HG02852 (cell line): ENCODE data around the gene GNG7.
"Not testable (repeated sequence)": the region's sequence is repeated elsewhere in the genome, so short reads cannot be mapped to it uniquely, and the experiment has no call there.

Experiments
- ATAC-seq: cut with Tn5 transposase; IDR thresholded peaks from one replicate; pipeline ENCODE4 v1.9.1; 2021; ENCODE audit warnings: mild to moderate bottlenecking, moderate library complexity; ENCODE audit not compliant: unreplicated experiment

Gene GNG7

DNA sequence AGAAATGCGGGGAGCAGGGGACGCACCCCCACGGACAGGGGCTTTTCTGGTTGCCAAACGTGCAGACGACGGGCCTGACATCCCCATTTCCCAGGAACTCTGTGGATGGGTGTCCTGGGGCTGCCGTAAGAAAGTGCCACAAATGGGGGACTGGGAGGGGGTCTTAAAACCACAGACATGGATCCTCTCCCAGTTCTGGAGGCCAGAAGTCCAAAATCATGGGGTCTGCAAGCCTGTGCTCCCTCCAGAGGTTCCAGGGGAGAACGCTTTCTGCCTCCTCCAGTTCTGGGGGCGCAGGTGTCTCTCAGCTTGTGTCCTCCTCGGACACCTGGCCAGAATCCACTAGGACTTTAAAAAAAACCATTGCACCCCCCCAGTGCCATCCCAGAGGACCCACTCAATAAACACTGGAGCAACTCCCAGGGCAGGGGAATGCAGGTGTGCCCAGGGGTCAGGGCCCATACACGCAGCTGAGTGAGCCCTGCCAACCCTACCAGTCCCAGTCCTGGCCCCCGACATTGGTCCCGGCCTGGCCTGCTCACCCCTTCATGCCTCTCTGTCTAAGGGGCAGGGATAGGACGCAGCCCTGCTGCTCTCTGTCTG is 122.7 kb downstream of the GNG7 start:
- ATAC-seq: no peak

- no peak for ATAC-seq
Observed at GRCh38 chr19:2578901-2579677, 123.4 kb downstream of the GNG7 start.

DNA sequence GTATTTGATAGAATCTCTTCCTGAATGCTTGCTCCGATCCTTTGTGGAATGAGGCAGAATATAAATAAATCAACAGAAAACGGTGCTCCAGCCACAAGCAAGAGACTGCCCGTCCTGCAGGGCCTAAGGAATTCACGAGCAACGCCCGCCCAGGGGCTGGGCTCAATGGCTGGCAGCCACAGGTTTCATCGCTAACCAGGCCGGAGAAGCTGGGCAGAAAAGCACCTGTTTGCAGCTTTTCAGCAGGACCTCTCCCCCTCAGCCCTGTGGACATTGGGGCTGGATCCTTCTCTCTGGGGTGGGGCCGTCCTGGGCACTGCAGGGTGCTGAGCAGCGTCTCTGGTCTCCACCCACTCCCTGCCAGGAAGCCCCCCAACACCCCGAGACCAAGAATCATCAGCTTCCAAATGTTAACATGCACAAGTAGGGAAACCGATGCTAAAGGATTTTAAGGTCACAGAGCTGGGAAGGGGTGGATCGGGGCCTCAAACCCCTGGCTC is 124.1 kb downstream of the GNG7 start:
- no peak for ATAC-seq

GRCh38 chr19:2577722-2578335 is 124.7 kb downstream of the GNG7 start:
- no peak for ATAC-seq

DNA sequence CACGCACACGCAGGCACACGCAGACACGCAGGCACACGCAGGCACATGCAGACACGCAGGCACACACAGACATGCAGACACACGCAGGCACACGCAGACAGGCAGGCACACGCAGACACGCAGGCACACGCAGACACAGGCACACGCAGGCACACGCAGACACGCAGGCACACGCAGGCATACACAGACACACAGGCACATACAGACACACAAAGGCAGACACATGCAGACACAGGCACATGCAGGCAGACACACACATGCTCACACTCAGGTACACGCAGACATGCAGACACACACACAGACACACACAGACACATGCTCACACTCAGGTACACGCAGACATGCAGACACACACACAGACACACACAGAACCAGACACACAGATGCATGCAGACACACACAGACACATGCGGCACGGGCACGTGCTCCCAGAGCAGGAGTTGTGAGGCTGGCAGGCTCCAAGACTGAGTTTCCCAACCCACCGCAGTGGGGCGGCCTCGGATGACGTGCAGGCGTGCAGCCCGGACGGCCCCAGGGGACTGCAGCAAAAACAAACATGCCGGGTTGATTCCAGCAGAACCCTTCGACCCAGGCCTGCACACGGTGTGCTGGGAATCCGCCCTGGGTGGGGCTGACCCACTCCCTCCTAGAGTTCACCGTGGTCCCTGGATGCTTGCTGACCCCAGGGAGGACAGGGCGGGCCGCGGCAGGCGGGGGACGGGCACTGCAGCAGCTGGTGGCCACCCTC is 126.6 kb downstream of the GNG7 start:
- ATAC-seq: no peak

DNA sequence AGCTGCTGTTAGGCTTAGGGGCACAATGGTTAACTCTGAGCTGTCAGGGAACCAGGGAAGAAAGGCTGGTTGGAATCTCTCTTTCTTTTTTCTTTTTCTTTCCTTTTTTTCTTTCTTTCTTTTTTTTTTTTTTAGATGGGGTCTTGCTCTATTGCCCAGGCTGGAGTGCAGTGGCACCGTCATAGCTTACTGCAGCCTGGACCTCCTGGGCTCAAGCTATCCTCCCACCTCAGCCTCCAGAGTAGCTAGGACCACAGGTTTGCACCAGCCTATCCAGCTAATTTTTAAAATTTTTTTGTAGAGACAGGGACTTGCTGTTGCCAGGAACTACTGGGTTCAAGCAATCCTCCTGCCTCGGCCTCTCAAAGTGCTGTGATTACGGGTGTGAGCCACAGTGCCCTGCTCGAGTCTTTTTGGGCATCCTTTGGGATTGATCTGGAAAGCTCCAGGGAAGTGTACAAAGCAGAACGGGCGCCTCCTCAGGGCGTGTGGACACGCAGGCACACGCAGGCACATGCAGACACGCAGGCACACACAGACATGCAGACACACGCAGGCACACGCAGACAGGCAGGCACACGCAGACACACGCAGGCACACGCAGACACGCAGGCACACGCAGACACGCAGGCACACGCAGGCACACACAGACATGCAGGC is 127.4 kb downstream of the GNG7 start:
- ATAC-seq: no peak

- ATAC-seq: no peak
Observed at GRCh38 chr19:2574478-2574931, 128.0 kb downstream of the GNG7 start.

GRCh38 chr19:2573916-2574315 is 128.6 kb downstream of the GNG7 start:
- ATAC-seq: no peak

DNA sequence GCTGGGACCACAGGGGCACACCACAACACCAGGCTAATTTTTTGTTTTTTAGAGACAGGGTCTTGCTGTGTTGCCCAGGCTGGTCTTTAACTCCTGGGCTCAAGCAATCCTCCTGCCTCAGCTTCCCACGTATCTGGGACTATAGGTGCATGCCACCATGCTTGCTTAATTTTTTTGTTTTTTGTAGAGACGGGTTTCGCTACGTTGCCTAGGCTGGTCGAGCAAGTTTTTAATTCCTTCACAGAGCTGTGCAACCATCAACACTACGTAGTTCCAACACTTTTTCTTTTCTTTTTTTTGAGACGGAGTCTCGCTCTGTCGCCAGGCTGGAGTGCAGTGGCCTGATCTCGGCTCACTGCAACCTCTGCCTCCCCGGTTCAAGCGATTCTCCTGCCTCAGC is 130.3 kb downstream of the GNG7 start:
- not testable (repeated sequence) for ATAC-seq

DNA sequence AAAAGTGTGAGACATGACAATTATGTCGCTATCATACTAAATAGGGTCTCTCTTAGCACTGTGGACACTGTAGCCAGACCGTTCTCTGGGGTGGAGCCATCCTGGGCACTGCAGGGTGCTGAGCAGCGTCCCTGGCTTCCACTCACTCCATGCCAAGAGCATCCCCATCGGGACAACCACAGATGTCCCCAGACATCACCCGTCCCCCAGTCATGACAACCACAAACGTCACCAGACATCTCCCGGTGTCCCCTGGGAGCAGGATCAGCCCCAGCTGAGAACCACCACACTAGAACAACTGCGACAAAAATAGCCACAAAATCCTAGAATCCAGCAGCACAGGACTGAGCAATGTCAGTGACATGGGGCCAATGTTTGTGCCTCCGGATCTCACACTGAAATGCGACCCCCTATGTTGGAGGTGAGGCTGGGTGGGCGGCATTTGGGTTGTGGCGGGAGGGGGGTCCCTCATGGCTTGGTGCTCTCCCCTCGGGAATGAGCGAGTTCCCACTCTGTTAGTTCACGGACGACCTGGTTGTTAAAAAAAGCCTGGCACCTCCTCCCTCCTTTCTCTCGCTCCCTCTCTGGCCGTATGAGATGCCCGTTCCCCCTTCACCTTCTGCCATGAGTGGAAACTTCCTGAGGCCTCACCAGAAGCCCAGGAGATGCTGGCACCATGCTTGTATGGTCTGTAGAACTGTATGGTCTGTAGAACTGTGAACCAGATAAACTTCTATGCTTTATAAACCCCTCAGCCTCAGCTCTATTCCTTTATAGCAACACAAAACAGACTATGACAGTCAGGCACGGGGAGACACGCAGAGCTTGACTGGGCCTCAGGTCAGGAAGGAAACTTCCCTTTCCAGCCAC is 132.7 kb downstream of the GNG7 start:
- ATAC-seq: no peak

DNA sequence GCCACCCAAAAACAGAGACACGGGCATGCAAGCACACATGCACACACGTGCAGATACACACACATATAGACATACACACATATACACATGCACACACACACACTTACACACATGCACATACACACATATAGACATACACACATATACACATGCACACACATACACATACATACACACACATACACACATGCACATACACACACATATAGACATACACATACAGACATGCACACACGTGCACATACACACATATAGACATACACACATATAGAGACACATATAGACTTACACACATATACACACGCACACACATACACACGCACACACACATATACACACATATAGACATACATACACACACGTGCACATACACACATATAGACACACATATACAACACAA is 134.5 kb downstream of the GNG7 start:
- no peak for ATAC-seq

- ATAC-seq: no peak
Observed at GRCh38 chr19:2567580-2567979, 134.9 kb downstream of the GNG7 start.

GRCh38 chr19:2563546-2563945 is 138.9 kb downstream of the GNG7 start:
- ATAC-seq: not testable (repeated sequence)

DNA sequence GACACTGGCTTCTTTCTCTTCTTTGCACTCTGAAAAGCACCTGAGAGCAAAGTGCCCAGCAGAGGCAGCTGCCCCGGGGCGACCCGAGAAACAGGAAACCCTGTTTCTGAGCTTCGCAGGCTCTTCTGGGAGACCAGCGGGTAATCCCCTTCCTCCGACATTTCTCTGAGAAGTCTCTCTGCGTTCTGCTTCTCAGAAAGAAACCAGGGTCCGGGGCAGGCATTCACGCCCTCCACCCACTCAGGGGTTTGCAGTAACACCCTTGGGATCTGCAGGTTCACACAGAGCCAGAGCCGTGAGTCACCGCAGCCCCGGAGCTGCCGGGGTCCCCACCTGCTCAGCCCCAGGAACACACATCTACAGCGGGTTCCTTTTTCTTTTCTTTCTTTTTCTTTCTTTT is 140.6 kb downstream of the GNG7 start:
- ATAC-seq: peak; percentile 50

GRCh38 chr19:2561221-2561620 is 141.3 kb downstream of the GNG7 start:
- no peak for ATAC-seq

DNA sequence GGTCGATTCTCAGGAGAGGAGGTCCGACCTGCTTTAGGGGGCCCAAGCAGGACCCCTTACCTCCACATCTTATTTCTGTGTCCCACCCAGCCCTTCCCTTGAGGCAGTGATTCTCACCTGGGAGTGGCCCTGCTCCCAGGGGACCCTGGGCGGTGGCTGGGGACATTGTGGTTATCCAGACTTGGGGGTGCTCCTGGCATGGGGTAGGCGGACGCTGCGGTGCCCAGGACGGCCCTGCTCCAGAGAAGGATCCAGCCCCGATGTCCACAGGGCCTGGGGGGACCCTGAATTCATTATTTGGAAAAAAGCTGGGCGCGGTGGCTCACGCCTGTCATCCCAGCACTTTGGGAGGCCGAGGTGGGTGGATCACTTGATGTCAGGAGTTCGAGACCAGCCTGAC is 142.1 kb downstream of the GNG7 start:
- ATAC-seq: no peak

GRCh38 chr19:2558543-2558942 is 144.0 kb downstream of the GNG7 start:
- ATAC-seq: no peak

DNA sequence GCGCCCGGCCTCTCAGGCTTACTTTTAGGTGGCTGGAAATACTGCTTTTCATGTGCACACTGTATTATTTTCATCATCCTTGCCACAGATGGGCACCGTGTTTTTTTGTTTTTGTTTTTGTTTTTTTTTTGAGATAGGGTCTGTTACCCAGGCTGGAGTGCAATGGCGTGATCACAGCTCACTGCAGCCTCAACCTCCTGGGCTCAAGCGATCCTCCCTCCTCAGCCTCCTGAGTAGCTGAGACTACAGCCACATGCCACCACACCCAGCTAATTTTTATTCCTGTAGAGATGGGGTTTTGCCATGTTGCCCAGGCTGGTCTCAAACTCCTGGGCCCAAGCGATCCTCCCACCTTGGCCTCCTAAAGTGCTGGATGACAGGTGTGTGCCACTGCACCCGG is 144.4 kb downstream of the GNG7 start:
- not testable (repeated sequence) for ATAC-seq

GRCh38 chr19:2557093-2557440 is 145.4 kb downstream of the GNG7 start:
- ATAC-seq: no peak
